KBM-7 (cell line): Measurements from ENCODE around the gene CELF2.

ENCODE experiments used
- DNase-seq: peaks from one replicate; pipeline ENCODE4 v3.0.0-alpha.2; 2015
- in situ Hi-C: fragments of 300-500 bp; cut with MboI; formaldehyde crosslinking; loops from 2 replicates; pipeline ENCODE4 v1.14.3; 2020; ENCODE audit warnings: low sequenced_read_pairs, low pct_unique_long_range_greater_than_20kb, mixed read lengths

Gene CELF2

GRCh38 chr10:11002916-11003315, 14.8 kb upstream of the CELF2 start:
- in situ Hi-C loops, result no loop called here
- DNase-seq, result no peak

- in situ Hi-C loops, result no loop called here
- DNase-seq, result no peak
These were observed 14.0 kb upstream of the CELF2 start for GRCh38 chr10:11003679-11004078.

GRCh38 chr10:11004144-11005077, 13.3 kb upstream of the CELF2 start:
- in situ Hi-C loops, result no loop called here
- no peak for DNase-seq

- in situ Hi-C loops, result no loop called here
- no peak for DNase-seq
These were observed 11.8 kb upstream of the CELF2 start for GRCh38 chr10:11005725-11006427.

GRCh38 chr10:11006428-11006825, 11.2 kb upstream of the CELF2 start:
- in situ Hi-C loops, result no loop called here
- no peak for DNase-seq

- in situ Hi-C loops, result no loop called here
- no peak for DNase-seq
These were observed 10.1 kb upstream of the CELF2 start for GRCh38 chr10:11007476-11008020.

- DNase-seq, result no peak
- in situ Hi-C loops, result no loop called here
These were observed 8.0 kb upstream of the CELF2 start for GRCh38 chr10:11009471-11010308.

GRCh38 chr10:11010582-11010981, 7.1 kb upstream of the CELF2 start:
- no peak for DNase-seq
- in situ Hi-C loops, result no loop called here

- no peak for DNase-seq
- in situ Hi-C loops, result no loop called here
These were observed 6.2 kb upstream of the CELF2 start for GRCh38 chr10:11011436-11011835.

- DNase-seq, result no peak
- in situ Hi-C loops, result no loop called here
These were observed 5.7 kb upstream of the CELF2 start for GRCh38 chr10:11011984-11012383.

GRCh38 chr10:11012421-11013295, 5.0 kb upstream of the CELF2 start:
- in situ Hi-C loops, result no loop called here
- peak; percentile 32 for DNase-seq

GRCh38 chr10:11013836-11014235, 3.8 kb upstream of the CELF2 start:
- in situ Hi-C loops, result no loop called here
- no peak for DNase-seq

- in situ Hi-C loops, result no loop called here
- DNase-seq, result no peak
These were observed 2.8 kb upstream of the CELF2 start for GRCh38 chr10:11014671-11015445.

GRCh38 chr10:11015446-11015934, 2.2 kb upstream of the CELF2 start:
- in situ Hi-C loops, result no loop called here
- no peak for DNase-seq

GRCh38 chr10:11017000-11017569, 587 bp upstream of the CELF2 start:
- in situ Hi-C loops, result no loop called here
- peak; percentile 68 for DNase-seq

GRCh38 chr10:11018432-11018841, 765 bp downstream of the CELF2 start:
- in situ Hi-C loops, result no loop called here
- DNase-seq, result no peak
